ENCODE measurements around the gene TEX2.

GRCh38 chr17:64150237-64151015 lies 112.6 kb downstream of the TEX2 start:
- no peak for TF ChIP-seq CTCF (IDR thresholded peaks at IDR 0.05; ENCODE audit: extremely low read depth in 1 of 2, insufficient read depth in 1 of 2, low read depth in 1 of 2, low read length in 2 of 2)
- no peak for TF ChIP-seq POLR2A (IDR thresholded peaks at IDR 0.05; ENCODE audit: low read depth, low read length)
- no peak for TF ChIP-seq FOS (IDR thresholded peaks at IDR 0.05; ENCODE audit: borderline replicate concordance, insufficient read depth, low read length)
- TF ChIP-seq MYC (IDR thresholded peaks at IDR 0.05; ENCODE audit: low read depth, low read length) = no peak

Measured in endothelial cell of umbilical vein (primary cell).